A673 (cell line): Measurements from ENCODE around the gene LAMP5. TPM values are rescaled to one million over a fixed set of nuclear protein-coding genes. Genes with fewer than 3 reads are reported as not detected.

Source experiments
- BruUV-seq: library from RNA; stranded (reverse); fragments of 400-500 nt; replicated peaks from 2 replicates; lab custom pipeline; 2021; lab: Mats Ljungman, UMichigan
- CTCF ChIA-PET: fragments of 300-600 bp; sonication (Branson Sonifier 250); formaldehyde crosslinking; loops from one replicate; lab custom pipeline; 2022; ENCODE audit warnings: antibody characterized with exemption; lab: Charles Lee
- POLR2A ChIA-PET: fragments of 300-600 bp; sonication (Branson Sonifier 250); formaldehyde crosslinking; loops from one replicate; lab custom pipeline; 2022; ENCODE audit warnings: antibody characterized with exemption; ENCODE audit not compliant: low non-redundant PET; lab: Charles Lee
- DNase-seq: peaks from one replicate; pipeline ENCODE4 v3.0.0-alpha.2; 2015; ENCODE audit warnings: low spot score
- H3K27ac ChIP-seq: fragments of 200-600 bp; sonication (generic); 2 replicates; pipeline ENCODE4 v1.5.1; 2016; ENCODE audit warnings: mixed run types, low read depth, mild to moderate bottlenecking, mixed read lengths, antibody characterized with exemption, low read length; ENCODE audit not compliant: poor library complexity, severe bottlenecking
- H3K27me3 ChIP-seq: fragments of 200-600 bp; sonication (generic); replicated peaks from 2 replicates; pipeline ENCODE4 v1.6.1; 2017; ENCODE audit warnings: mixed run types, low read depth, mild to moderate bottlenecking, mixed read lengths, antibody characterized with exemption, low read length; ENCODE audit not compliant: insufficient read depth, poor library complexity
- H3K36me3 ChIP-seq: fragments of 200-600 bp; sonication (generic); 2 replicates; pipeline ENCODE4 v1.6.1; 2016; ENCODE audit warnings: mixed run types, mild to moderate bottlenecking, mixed read lengths, antibody characterized with exemption, low read length; ENCODE audit not compliant: insufficient read depth, poor library complexity, severe bottlenecking
- H3K4me1 ChIP-seq: fragments of 200-600 bp; sonication (generic); 2 replicates; pipeline ENCODE4 v1.6.1; 2017; ENCODE audit warnings: mixed run types, mild to moderate bottlenecking, mixed read lengths, antibody characterized with exemption, low read length; ENCODE audit not compliant: insufficient read depth, poor library complexity, severe bottlenecking
- H3K4me3 ChIP-seq: fragments of 200-600 bp; sonication (generic); 2 replicates; pipeline ENCODE4 v1.5.1; 2016; ENCODE audit warnings: low read depth, mixed run types, mild to moderate bottlenecking, mixed read lengths, low read length; ENCODE audit not compliant: poor library complexity, severe bottlenecking
- H3K9me3 ChIP-seq: fragments of 200-600 bp; sonication (generic); 2 replicates; pipeline ENCODE4 v1.6.1; 2016; ENCODE audit warnings: mixed run types, low read depth, mild to moderate bottlenecking, mixed read lengths, antibody characterized with exemption, low read length; ENCODE audit not compliant: poor library complexity, severe bottlenecking
- EZH2 ChIP-seq: fragments of 200-600 bp; sonication (generic); IDR thresholded peaks from 2 replicates; pipeline ENCODE4 v1.6.1; 2017; ENCODE audit warnings: borderline replicate concordance, low read depth, mild to moderate bottlenecking, mixed read lengths, antibody characterized with exemption, low read length; ENCODE audit not compliant: poor library complexity, severe bottlenecking
- intact Hi-C: fragments of 100-400 bp; cut with micrococcal nuclease; formaldehyde crosslinking; loops from one replicate; pipeline ENCODE4 v1.10.0; 2022; ENCODE audit not compliant: unreplicated experiment
- total RNA-seq: library from RNA; stranded (reverse); gene quantifications from 2 replicates; pipeline ENCODE4 v1.2.3, GENCODE V29; 2021
- TF ChIP-seq, protein P1 (sequence below): fragments of 300-800, 200-600 bp; sonication (generic); conservative IDR thresholded peaks from 2 replicates; pipeline ENCODE4 v1.5.1; 2017; ENCODE audit warnings: low read depth, mild to moderate bottlenecking, antibody characterized with exemption, low read length, moderate library complexity, mixed read lengths

Gene LAMP5
- total RNA-seq, 1 experiment from 2014 or later: not detected

GRCh38 chr20:9570612-9571011 lies 56.2 kb downstream of the LAMP5 start:
- no peaks in the 10 kb centered on the region for H3K9me3 ChIP-seq
- ChIA-PET POLR2A (no interaction called here), CTCF (no interaction called here)
- no peak overlapping the region for H3K27ac ChIP-seq
- no TSS peak for BruUV-seq
- no peaks in the 10 kb centered on the region for H3K27me3 ChIP-seq
- no peak overlapping the region for H3K4me3 ChIP-seq
- no peak for TF ChIP-seq EZH2
- TF ChIP-seq, protein P1, sequence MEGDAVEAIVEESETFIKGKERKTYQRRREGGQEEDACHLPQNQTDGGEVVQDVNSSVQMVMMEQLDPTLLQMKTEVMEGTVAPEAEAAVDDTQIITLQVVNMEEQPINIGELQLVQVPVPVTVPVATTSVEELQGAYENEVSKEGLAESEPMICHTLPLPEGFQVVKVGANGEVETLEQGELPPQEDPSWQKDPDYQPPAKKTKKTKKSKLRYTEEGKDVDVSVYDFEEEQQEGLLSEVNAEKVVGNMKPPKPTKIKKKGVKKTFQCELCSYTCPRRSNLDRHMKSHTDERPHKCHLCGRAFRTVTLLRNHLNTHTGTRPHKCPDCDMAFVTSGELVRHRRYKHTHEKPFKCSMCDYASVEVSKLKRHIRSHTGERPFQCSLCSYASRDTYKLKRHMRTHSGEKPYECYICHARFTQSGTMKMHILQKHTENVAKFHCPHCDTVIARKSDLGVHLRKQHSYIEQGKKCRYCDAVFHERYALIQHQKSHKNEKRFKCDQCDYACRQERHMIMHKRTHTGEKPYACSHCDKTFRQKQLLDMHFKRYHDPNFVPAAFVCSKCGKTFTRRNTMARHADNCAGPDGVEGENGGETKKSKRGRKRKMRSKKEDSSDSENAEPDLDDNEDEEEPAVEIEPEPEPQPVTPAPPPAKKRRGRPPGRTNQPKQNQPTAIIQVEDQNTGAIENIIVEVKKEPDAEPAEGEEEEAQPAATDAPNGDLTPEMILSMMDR: no peak
- intact Hi-C loops: no loop called here
- no peaks in the 10 kb centered on the region for H3K36me3 ChIP-seq
- no peaks in the 10 kb centered on the region for H3K4me1 ChIP-seq
- no peak for DNase-seq

GRCh38 chr20:9571783-9572182 lies 57.4 kb downstream of the LAMP5 start:
- BruUV-seq: no TSS peak
- Histone ChIP-seq H3K4me3 (no peak overlapping the region), H3K9me3 (no peaks in the 10 kb centered on the region), H3K36me3 (no peaks in the 10 kb centered on the region), H3K27ac (no peak overlapping the region), H3K4me1 (no peaks in the 10 kb centered on the region), H3K27me3 (no peaks in the 10 kb centered on the region)
- CTCF ChIA-PET: interaction anchor here (0.6 kb wide), 1 partner anchor 759 kb away, joined by 7 read pairs; no protein-coding TSS in a partner anchor
- DNase-seq: no peak
- intact Hi-C loops: no loop called here
- POLR2A ChIA-PET: no interaction called here
- no peak for TF ChIP-seq EZH2
- TF ChIP-seq, protein P1: no peak

DNA sequence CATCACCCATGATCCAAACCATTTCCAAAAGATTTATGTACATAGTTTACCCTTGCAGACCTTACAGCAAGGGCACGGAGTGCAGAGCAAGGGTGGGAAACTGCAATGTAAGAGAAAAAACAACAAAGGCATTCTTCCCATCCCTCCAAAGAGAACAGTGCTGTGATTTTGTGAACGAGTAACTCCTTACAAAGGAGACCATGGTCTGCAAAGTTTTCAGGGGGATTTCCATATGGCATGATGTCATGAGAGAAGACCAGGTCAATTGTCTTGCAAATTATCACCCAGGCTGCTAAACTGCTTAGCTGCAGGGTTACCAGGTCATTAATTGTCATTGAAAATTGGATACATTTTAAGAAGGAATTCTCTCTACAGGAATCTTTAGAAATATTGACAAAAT lies 58.3 kb downstream of the LAMP5 start:
- POLR2A ChIA-PET: interaction anchor here (0.6 kb wide), 1 partner anchor 154 kb away, joined by 4 read pairs; no protein-coding TSS in a partner anchor
- Histone ChIP-seq H3K36me3 (no peaks in the 10 kb centered on the region), H3K4me1 (no peaks in the 10 kb centered on the region), H3K9me3 (no peaks in the 10 kb centered on the region), H3K27me3 (no peaks in the 10 kb centered on the region), H3K27ac (no peak overlapping the region), H3K4me3 (no peak overlapping the region)
- no peak for TF ChIP-seq EZH2
- TF ChIP-seq, protein P1: no peak
- CTCF ChIA-PET: no interaction called here
- DNase-seq: no peak
- intact Hi-C loops: no loop called here
- BruUV-seq: no TSS peak
